Activated naive CD8-positive, alpha-beta T cell treated with anti-CD3 and anti-CD28 coated beads, Interleukin-2, amount 50 U/mL, for 24 hours (primary cell): ENCODE data around the gene LY6G5B.

Source experiments
- ATAC-seq: fragments of 150-1000 bp; cut with Tn5 transposase; one replicate; pipeline ENCODE4 v1.10.0; 2021
- DNase-seq: peaks from one replicate; pipeline ENCODE4 v3.0.0; 2021
- H3K27ac Mint-ChIP-seq: one replicate; pipeline ENCODE4 v1.8.0; 2021; ENCODE audit warnings: mild to moderate bottlenecking, mixed read lengths
- H3K27me3 Mint-ChIP-seq: one replicate; pipeline ENCODE4 v1.8.0; 2021; ENCODE audit warnings: mixed read lengths
- H3K36me3 Mint-ChIP-seq: one replicate; pipeline ENCODE4 v1.8.0; 2021; ENCODE audit warnings: low read depth, mixed read lengths
- H3K4me1 Mint-ChIP-seq: one replicate; pipeline ENCODE4 v1.8.0; 2021; ENCODE audit warnings: mixed read lengths
- H3K4me3 Mint-ChIP-seq: one replicate; pipeline ENCODE4 v1.8.0; 2021; ENCODE audit warnings: mild to moderate bottlenecking, moderate library complexity, mixed read lengths
- H3K9me3 Mint-ChIP-seq: one replicate; pipeline ENCODE4 v1.8.0; 2021; ENCODE audit warnings: mixed read lengths

LY6G5B gene

GRCh38 chr6:31669676-31670075 is at the start of gene LY6G5B:
Gene LY6G5B (plus strand): TSS chr6:31669976. CDS start chr6:31670951, 975 bp downstream.
- Mint-ChIP-seq H3K36me3 (peaks cover 73% of the 10 kb centered on the region), H3K27ac (peak within 1 kb of the TSS; percentile 39), H3K27me3 (peaks cover 2% of the 10 kb centered on the region), H3K4me3 (no peak within 1 kb of the TSS), H3K9me3 (no peaks in the 10 kb centered on the region), H3K4me1 (peaks cover 27% of the 10 kb centered on the region)
- DNase-seq: no peak
- no peak for ATAC-seq

GRCh38 chr6:31620586-31621319 is 49.0 kb upstream of the LY6G5B start, which contains the start of gene PRRC2A:
Gene PRRC2A (plus strand): TSS chr6:31620715. CDS start chr6:31622790, 2,075 bp downstream.
- DNase-seq (peak; percentile 97), ATAC-seq (peak; percentile 70)
- peak within 1 kb of the TSS; percentile 96 for H3K4me3 Mint-ChIP-seq
- peaks cover 60% of the 10 kb centered on the region for H3K36me3 Mint-ChIP-seq
- peak within 1 kb of the TSS; percentile 99 for H3K27ac Mint-ChIP-seq
- no peaks in the 10 kb centered on the region for H3K27me3 Mint-ChIP-seq
- H3K4me1 Mint-ChIP-seq: peaks cover 53% of the 10 kb centered on the region
- no peaks in the 10 kb centered on the region for H3K9me3 Mint-ChIP-seq

GRCh38 chr6:31621320-31621939 is 48.3 kb upstream of the LY6G5B start:
- Mint-ChIP-seq H3K27ac (peak overlapping the region; percentile 96), H3K36me3 (peaks cover 67% of the 10 kb centered on the region), H3K4me1 (peaks cover 46% of the 10 kb centered on the region), H3K27me3 (no peaks in the 10 kb centered on the region), H3K4me3 (peak overlapping the region; percentile 96), H3K9me3 (no peaks in the 10 kb centered on the region)
- DNase-seq (no peak), ATAC-seq (no peak)

- peak overlapping the region; percentile 96 for H3K27ac Mint-ChIP-seq
- no peaks in the 10 kb centered on the region for H3K9me3 Mint-ChIP-seq
- no peak for ATAC-seq
- DNase-seq: no peak
- peak overlapping the region; percentile 96 for H3K4me3 Mint-ChIP-seq
- peaks cover 43% of the 10 kb centered on the region for H3K4me1 Mint-ChIP-seq
- H3K36me3 Mint-ChIP-seq: peaks cover 66% of the 10 kb centered on the region
- no peaks in the 10 kb centered on the region for H3K27me3 Mint-ChIP-seq
These were observed 47.8 kb upstream of the LY6G5B start for GRCh38 chr6:31621991-31622390.

- Mint-ChIP-seq H3K9me3 (no peaks in the 10 kb centered on the region), H3K4me1 (peaks cover 40% of the 10 kb centered on the region), H3K36me3 (peaks cover 72% of the 10 kb centered on the region), H3K27me3 (no peaks in the 10 kb centered on the region), H3K4me3 (peak overlapping the region; percentile 96), H3K27ac (peak overlapping the region; percentile 96)
- no peak for ATAC-seq
- no peak for DNase-seq
These were observed 47.1 kb upstream of the LY6G5B start for GRCh38 chr6:31622684-31623091.

GRCh38 chr6:31624070-31624469 is 45.7 kb upstream of the LY6G5B start:
- Mint-ChIP-seq H3K36me3 (peaks cover 80% of the 10 kb centered on the region), H3K4me3 (no peak overlapping the region), H3K27me3 (no peaks in the 10 kb centered on the region), H3K27ac (peak overlapping the region; percentile 33), H3K9me3 (no peaks in the 10 kb centered on the region), H3K4me1 (peaks cover 33% of the 10 kb centered on the region)
- no peak for DNase-seq
- no peak for ATAC-seq

GRCh38 chr6:31626952-31627351 is 42.8 kb upstream of the LY6G5B start:
- H3K27ac Mint-ChIP-seq: no peak overlapping the region
- H3K9me3 Mint-ChIP-seq: no peaks in the 10 kb centered on the region
- DNase-seq: no peak
- no peak for ATAC-seq
- no peaks in the 10 kb centered on the region for H3K27me3 Mint-ChIP-seq
- H3K36me3 Mint-ChIP-seq: peaks cover 79% of the 10 kb centered on the region
- no peak overlapping the region for H3K4me3 Mint-ChIP-seq
- peaks cover 19% of the 10 kb centered on the region for H3K4me1 Mint-ChIP-seq

- no peaks in the 10 kb centered on the region for H3K27me3 Mint-ChIP-seq
- H3K27ac Mint-ChIP-seq: no peak overlapping the region
- H3K4me3 Mint-ChIP-seq: no peak overlapping the region
- no peak for ATAC-seq
- H3K4me1 Mint-ChIP-seq: peaks cover 11% of the 10 kb centered on the region
- DNase-seq: no peak
- peaks cover 73% of the 10 kb centered on the region for H3K36me3 Mint-ChIP-seq
- H3K9me3 Mint-ChIP-seq: no peaks in the 10 kb centered on the region
These were observed 42.0 kb upstream of the LY6G5B start for GRCh38 chr6:31627690-31628287.

GRCh38 chr6:31629014-31629413 is 40.8 kb upstream of the LY6G5B start:
- DNase-seq (no peak), ATAC-seq (no peak)
- Mint-ChIP-seq H3K4me1 (peaks cover 3% of the 10 kb centered on the region), H3K36me3 (peaks cover 68% of the 10 kb centered on the region), H3K9me3 (no peaks in the 10 kb centered on the region), H3K4me3 (no peak overlapping the region), H3K27ac (peak overlapping the region; percentile 59), H3K27me3 (no peaks in the 10 kb centered on the region)

- no peak overlapping the region for H3K4me3 Mint-ChIP-seq
- H3K27me3 Mint-ChIP-seq: no peaks in the 10 kb centered on the region
- H3K27ac Mint-ChIP-seq: no peak overlapping the region
- H3K36me3 Mint-ChIP-seq: peaks cover 68% of the 10 kb centered on the region
- peaks cover 3% of the 10 kb centered on the region for H3K4me1 Mint-ChIP-seq
- no peak for DNase-seq
- no peaks in the 10 kb centered on the region for H3K9me3 Mint-ChIP-seq
- no peak for ATAC-seq
These were observed 39.4 kb upstream of the LY6G5B start for GRCh38 chr6:31630177-31630934.

- DNase-seq (no peak), ATAC-seq (no peak)
- peaks cover 63% of the 10 kb centered on the region for H3K36me3 Mint-ChIP-seq
- no peaks in the 10 kb centered on the region for H3K27me3 Mint-ChIP-seq
- peaks cover 3% of the 10 kb centered on the region for H3K4me1 Mint-ChIP-seq
- H3K4me3 Mint-ChIP-seq: no peak overlapping the region
- H3K9me3 Mint-ChIP-seq: no peaks in the 10 kb centered on the region
- H3K27ac Mint-ChIP-seq: no peak overlapping the region
These were observed 38.6 kb upstream of the LY6G5B start for GRCh38 chr6:31631209-31631608.

GRCh38 chr6:31631681-31632278 is 38.0 kb upstream of the LY6G5B start:
- Mint-ChIP-seq H3K36me3 (peaks cover 63% of the 10 kb centered on the region), H3K4me3 (no peak overlapping the region), H3K9me3 (no peaks in the 10 kb centered on the region), H3K27me3 (no peaks in the 10 kb centered on the region), H3K4me1 (peaks cover 2% of the 10 kb centered on the region), H3K27ac (no peak overlapping the region)
- DNase-seq (no peak), ATAC-seq (no peak)

- no peaks in the 10 kb centered on the region for H3K27me3 Mint-ChIP-seq
- no peak overlapping the region for H3K4me3 Mint-ChIP-seq
- ATAC-seq (no peak), DNase-seq (no peak)
- peaks cover 2% of the 10 kb centered on the region for H3K4me1 Mint-ChIP-seq
- H3K36me3 Mint-ChIP-seq: peaks cover 63% of the 10 kb centered on the region
- no peaks in the 10 kb centered on the region for H3K9me3 Mint-ChIP-seq
- H3K27ac Mint-ChIP-seq: no peak overlapping the region
These were observed 37.4 kb upstream of the LY6G5B start for GRCh38 chr6:31632279-31632946.

GRCh38 chr6:31633447-31633846 is 36.3 kb upstream of the LY6G5B start:
- Mint-ChIP-seq H3K27me3 (no peaks in the 10 kb centered on the region), H3K4me3 (no peak overlapping the region), H3K9me3 (no peaks in the 10 kb centered on the region), H3K4me1 (peaks cover 2% of the 10 kb centered on the region), H3K36me3 (peaks cover 58% of the 10 kb centered on the region), H3K27ac (peak overlapping the region; percentile 31)
- ATAC-seq (no peak), DNase-seq (no peak)
